Immature natural killer cell (primary cell): ENCODE data around the gene NELL1. TPM values are rescaled to one million over a fixed set of nuclear protein-coding genes. Genes with fewer than 3 reads are reported as not detected.

Experiments used
- DNase-seq, 3 donors: peaks; one replicate each; pipeline ENCODE4 v3.0.0; 2022; ENCODE audit warnings: mixed read lengths in 1 of 3
- H3K27ac Mint-ChIP-seq, 6 donors: one replicate each; pipeline ENCODE4 v1.8.0; 2020; ENCODE audit warnings: mixed read lengths in 6 of 6, mild to moderate bottlenecking in 5 of 6, inconsistent platforms in 4 of 6, moderate library complexity in 3 of 6
- H3K27me3 Mint-ChIP-seq, 3 donors: one replicate each; pipeline ENCODE4 v1.8.0; 2020 to 2021; ENCODE audit warnings: low read depth in 3 of 3, mild to moderate bottlenecking in 3 of 3, mixed read lengths in 3 of 3, moderate library complexity in 3 of 3, inconsistent platforms in 1 of 3
- H3K36me3 Mint-ChIP-seq, 3 donors: one replicate each; pipeline ENCODE4 v1.8.0; 2020; ENCODE audit warnings: mixed read lengths in 3 of 3, inconsistent platforms in 2 of 3, mild to moderate bottlenecking in 2 of 3
- H3K4me1 Mint-ChIP-seq, 2 donors: one replicate each; pipeline ENCODE4 v1.8.0; 2020; ENCODE audit warnings: inconsistent platforms in 2 of 2, mild to moderate bottlenecking in 2 of 2, mixed read lengths in 2 of 2, moderate library complexity in 1 of 2
- H3K4me3 Mint-ChIP-seq, 5 donors: one replicate each; pipeline ENCODE4 v1.8.0; 2020; ENCODE audit warnings: mild to moderate bottlenecking in 5 of 5, mixed read lengths in 5 of 5, inconsistent platforms in 3 of 5, moderate library complexity in 3 of 5
- H3K9me3 Mint-ChIP-seq, 6 donors: one replicate each; pipeline ENCODE4 v1.8.0; 2020; ENCODE audit warnings: mild to moderate bottlenecking in 6 of 6, mixed read lengths in 6 of 6, inconsistent platforms in 4 of 6, moderate library complexity in 3 of 6
- polyA plus RNA-seq, 3 donors: library from polyadenylated mRNA; unstranded; fragments of 300-500 nt; fragmentation: Illumina TruSeq; gene quantifications; one replicate each; pipeline ENCODE4 v1.2.3, GENCODE V29; 2021

The NELL1 gene
- polyA plus RNA-seq, 3 donors from 2014 or later = not detected

DNA sequence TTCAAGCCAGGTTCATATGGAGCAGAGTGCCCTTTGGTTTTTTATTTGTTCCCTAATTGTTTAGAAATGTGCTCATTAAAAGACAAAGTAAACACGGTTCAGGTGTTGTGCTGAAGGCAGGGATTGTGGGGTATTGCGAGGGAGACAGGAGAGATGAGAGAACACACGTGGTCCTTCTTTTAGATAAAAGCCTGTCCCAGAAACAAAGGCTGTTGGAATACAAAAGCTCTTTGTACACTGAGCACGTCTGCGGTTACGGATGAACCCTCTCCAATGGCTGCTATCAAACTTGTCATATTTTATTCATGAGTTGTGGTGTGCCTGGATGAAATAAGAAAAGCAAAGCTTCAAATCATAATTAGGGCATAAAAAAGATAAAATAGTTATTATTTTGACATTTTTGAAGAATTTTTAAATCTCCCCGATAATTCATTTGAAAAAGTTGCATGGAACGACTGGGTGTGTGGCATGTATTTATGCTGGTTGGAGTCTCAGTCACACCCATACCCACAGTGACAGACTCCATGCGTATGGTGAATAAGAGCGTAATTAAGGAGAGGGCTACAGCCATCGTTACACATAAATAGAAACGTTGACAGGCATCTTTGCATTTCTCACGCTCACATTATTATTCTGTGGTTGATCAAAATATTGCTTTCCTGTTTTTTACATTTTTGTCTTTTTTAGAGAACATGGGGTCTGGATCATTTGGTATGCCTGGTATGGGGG, 92.9 kb downstream of the NELL1 start:
- H3K27me3 Mint-ChIP-seq = peaks cover 0 to 3% (median 0%) of the 10 kb centered on the region in 3 donors
- H3K36me3 Mint-ChIP-seq = no peaks in the 10 kb centered on the region
- no peaks in the 10 kb centered on the region for H3K4me1 Mint-ChIP-seq
- H3K27ac Mint-ChIP-seq = no peak overlapping the region
- H3K9me3 Mint-ChIP-seq = peaks cover 0 to 11% (median 7%) of the 10 kb centered on the region in 6 donors
- no peak for DNase-seq
- H3K4me3 Mint-ChIP-seq = no peak overlapping the region

- H3K4me1 Mint-ChIP-seq = no peaks in the 10 kb centered on the region
- no peak overlapping the region for H3K27ac Mint-ChIP-seq
- peaks cover 0 to 10% (median 7%) of the 10 kb centered on the region in 6 donors for H3K9me3 Mint-ChIP-seq
- peaks cover 0 to 1% (median 0%) of the 10 kb centered on the region in 3 donors for H3K27me3 Mint-ChIP-seq
- H3K4me3 Mint-ChIP-seq = no peak overlapping the region
- H3K36me3 Mint-ChIP-seq = no peaks in the 10 kb centered on the region
- no peak for DNase-seq
Measured at GRCh38 chr11:20762980-20763379, 93.6 kb downstream of the NELL1 start.

- Mint-ChIP-seq H3K9me3 (peaks cover 0 to 8% (median 2%) of the 10 kb centered on the region in 6 donors), H3K27ac (no peak overlapping the region), H3K27me3 (no peaks in the 10 kb centered on the region), H3K4me1 (no peaks in the 10 kb centered on the region), H3K36me3 (no peaks in the 10 kb centered on the region), H3K4me3 (no peak overlapping the region)
- no peak for DNase-seq
Measured at GRCh38 chr11:20770414-20770946, 101.1 kb downstream of the NELL1 start.

GRCh38 chr11:20771026-20771425, 101.6 kb downstream of the NELL1 start:
- no peaks in the 10 kb centered on the region for H3K36me3 Mint-ChIP-seq
- no peaks in the 10 kb centered on the region for H3K4me1 Mint-ChIP-seq
- no peak overlapping the region for H3K4me3 Mint-ChIP-seq
- DNase-seq = no peak
- H3K27me3 Mint-ChIP-seq = no peaks in the 10 kb centered on the region
- no peak overlapping the region for H3K27ac Mint-ChIP-seq
- peaks cover 0 to 5% (median 2%) of the 10 kb centered on the region in 6 donors for H3K9me3 Mint-ChIP-seq

GRCh38 chr11:20771681-20772080, 102.3 kb downstream of the NELL1 start:
- no peaks in the 10 kb centered on the region for H3K36me3 Mint-ChIP-seq
- H3K4me3 Mint-ChIP-seq = no peak overlapping the region
- no peaks in the 10 kb centered on the region for H3K4me1 Mint-ChIP-seq
- peaks cover 0 to 6% (median 2%) of the 10 kb centered on the region in 6 donors for H3K9me3 Mint-ChIP-seq
- H3K27me3 Mint-ChIP-seq = peaks cover 0 to 3% (median 0%) of the 10 kb centered on the region in 3 donors
- H3K27ac Mint-ChIP-seq = no peak overlapping the region
- no peak for DNase-seq

DNA sequence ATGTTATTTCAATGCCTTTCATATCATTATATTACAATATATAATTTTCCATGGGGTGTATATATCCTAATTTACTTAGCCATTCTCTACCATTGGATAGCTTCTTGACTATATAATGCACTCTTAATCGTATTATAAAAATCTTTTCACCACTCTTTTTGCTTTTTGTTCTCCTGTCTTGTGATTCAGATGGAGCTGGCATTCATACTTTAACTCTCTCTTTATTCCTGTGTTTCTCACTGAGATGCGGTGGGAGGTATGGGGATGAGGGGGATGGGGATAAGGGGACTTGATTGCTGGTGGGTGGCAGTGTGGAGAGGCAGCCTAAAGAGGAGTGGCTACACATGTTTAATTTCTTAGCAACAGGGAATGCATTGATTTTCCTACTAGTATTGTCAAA, 105.9 kb downstream of the NELL1 start:
- Mint-ChIP-seq H3K36me3 (no peaks in the 10 kb centered on the region), H3K4me3 (no peak overlapping the region), H3K4me1 (no peaks in the 10 kb centered on the region), H3K9me3 (peaks cover 0 to 6% (median 4%) of the 10 kb centered on the region in 6 donors), H3K27ac (no peak overlapping the region), H3K27me3 (peaks cover 0 to 3% (median 0%) of the 10 kb centered on the region in 3 donors)
- DNase-seq = no peak

- Mint-ChIP-seq H3K27me3 (peaks cover 0 to 2% (median 0%) of the 10 kb centered on the region in 3 donors), H3K4me3 (no peak overlapping the region), H3K36me3 (peaks cover 0 to 4% (median 0%) of the 10 kb centered on the region in 3 donors), H3K4me1 (no peaks in the 10 kb centered on the region), H3K9me3 (peaks cover 2 to 36% (median 7%) of the 10 kb centered on the region in 6 donors), H3K27ac (no peak overlapping the region)
- DNase-seq = no peak
Measured at GRCh38 chr11:20782775-20783174, 113.4 kb downstream of the NELL1 start.

GRCh38 chr11:20783220-20783619, 113.8 kb downstream of the NELL1 start:
- Mint-ChIP-seq H3K4me3 (no peak overlapping the region), H3K36me3 (peaks cover 0 to 4% (median 0%) of the 10 kb centered on the region in 3 donors), H3K27me3 (peaks cover 0 to 2% (median 0%) of the 10 kb centered on the region in 3 donors), H3K9me3 (peaks cover 2 to 36% (median 7%) of the 10 kb centered on the region in 6 donors), H3K4me1 (no peaks in the 10 kb centered on the region), H3K27ac (no peak overlapping the region)
- no peak for DNase-seq

- no peaks in the 10 kb centered on the region for H3K36me3 Mint-ChIP-seq
- H3K9me3 Mint-ChIP-seq = peaks cover 0 to 7% (median 3%) of the 10 kb centered on the region in 6 donors
- H3K4me3 Mint-ChIP-seq = no peak overlapping the region
- no peaks in the 10 kb centered on the region for H3K4me1 Mint-ChIP-seq
- H3K27me3 Mint-ChIP-seq = peaks cover 0 to 1% (median 0%) of the 10 kb centered on the region in 3 donors
- H3K27ac Mint-ChIP-seq = no peak overlapping the region
- DNase-seq = no peak
Measured at GRCh38 chr11:20790622-20791021, 121.2 kb downstream of the NELL1 start.

DNA sequence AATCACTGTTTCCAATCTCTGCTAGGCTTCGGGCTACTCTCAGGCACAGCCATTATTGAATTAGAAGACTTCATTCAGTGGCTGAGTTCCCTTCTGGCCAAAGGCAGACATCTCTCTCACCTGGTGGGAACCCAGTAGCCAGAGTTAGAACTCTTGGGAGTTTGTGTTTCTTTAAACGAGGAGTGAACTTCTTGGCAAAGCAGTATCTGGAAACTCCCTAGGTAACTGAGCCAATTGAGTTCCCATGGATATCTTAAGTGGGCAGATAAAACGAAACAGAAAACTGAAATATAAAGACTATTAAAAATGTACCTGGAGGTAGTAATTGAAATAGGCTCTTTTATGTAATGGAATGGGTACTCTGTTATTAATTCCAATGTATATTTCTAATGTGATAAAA, 125.6 kb downstream of the NELL1 start:
- Mint-ChIP-seq H3K27me3 (peaks cover 0 to 1% (median 1%) of the 10 kb centered on the region in 3 donors), H3K9me3 (peaks cover 4 to 13% (median 9%) of the 10 kb centered on the region in 6 donors), H3K4me1 (no peaks in the 10 kb centered on the region), H3K4me3 (no peak overlapping the region), H3K36me3 (peaks cover 0 to 5% (median 0%) of the 10 kb centered on the region in 3 donors), H3K27ac (no peak overlapping the region)
- DNase-seq = no peak

DNA sequence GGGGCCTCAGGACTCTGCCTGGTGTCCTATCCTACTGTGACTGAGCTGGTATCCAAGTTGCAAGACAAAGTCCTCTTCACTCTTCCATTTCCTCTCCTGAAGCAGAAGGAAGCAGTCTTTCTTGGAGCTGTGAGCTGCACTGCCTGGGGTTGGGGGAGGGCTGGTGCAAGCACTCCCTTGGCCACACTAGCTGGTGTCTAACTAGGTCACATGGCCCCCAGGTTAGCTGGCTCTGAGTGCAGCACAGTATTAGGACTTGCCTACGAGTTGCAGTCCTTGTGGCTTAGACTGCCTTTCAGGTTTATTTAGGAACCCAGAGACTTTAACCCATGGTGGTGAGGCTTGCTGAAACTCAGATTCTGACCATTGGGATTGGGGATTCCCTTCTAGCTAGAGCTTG, 138.9 kb downstream of the NELL1 start:
- no peak for DNase-seq
- Mint-ChIP-seq H3K27ac (no peak overlapping the region), H3K4me1 (no peaks in the 10 kb centered on the region), H3K36me3 (peaks cover 0 to 2% (median 0%) of the 10 kb centered on the region in 3 donors), H3K27me3 (no peaks in the 10 kb centered on the region), H3K4me3 (no peak overlapping the region), H3K9me3 (peaks cover 8 to 26% (median 21%) of the 10 kb centered on the region in 6 donors)

- no peak for DNase-seq
- H3K27me3 Mint-ChIP-seq = peaks cover 0 to 3% (median 0%) of the 10 kb centered on the region in 3 donors
- H3K4me1 Mint-ChIP-seq = no peaks in the 10 kb centered on the region
- no peak overlapping the region for H3K27ac Mint-ChIP-seq
- peaks cover 4 to 30% (median 15%) of the 10 kb centered on the region in 6 donors for H3K9me3 Mint-ChIP-seq
- no peak overlapping the region for H3K4me3 Mint-ChIP-seq
- H3K36me3 Mint-ChIP-seq = no peaks in the 10 kb centered on the region
Measured at GRCh38 chr11:20821046-20821445, 151.7 kb downstream of the NELL1 start.

DNA sequence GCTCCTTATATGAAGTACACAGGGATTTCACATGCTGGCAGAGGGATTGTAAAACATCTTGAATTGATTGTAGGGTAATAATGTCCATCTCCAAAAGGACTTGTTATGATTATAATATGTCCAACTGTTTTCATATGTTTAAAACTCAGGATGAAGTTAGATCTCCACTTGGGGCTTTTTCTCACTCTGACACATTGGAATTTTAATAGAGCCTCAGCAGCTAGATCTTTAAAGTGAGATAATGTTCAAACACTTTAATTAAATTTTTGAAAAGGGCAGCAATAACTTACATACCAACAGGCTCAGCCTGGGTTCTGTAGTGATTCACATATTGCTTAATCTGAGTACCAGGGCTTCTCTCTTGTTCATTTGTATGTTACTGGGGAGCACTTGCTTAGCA, 152.1 kb downstream of the NELL1 start:
- no peaks in the 10 kb centered on the region for H3K36me3 Mint-ChIP-seq
- H3K9me3 Mint-ChIP-seq = peaks cover 4 to 27% (median 15%) of the 10 kb centered on the region in 6 donors
- peaks cover 0 to 3% (median 0%) of the 10 kb centered on the region in 3 donors for H3K27me3 Mint-ChIP-seq
- H3K4me3 Mint-ChIP-seq = no peak overlapping the region
- no peak overlapping the region for H3K27ac Mint-ChIP-seq
- no peak for DNase-seq
- H3K4me1 Mint-ChIP-seq = no peaks in the 10 kb centered on the region

DNA sequence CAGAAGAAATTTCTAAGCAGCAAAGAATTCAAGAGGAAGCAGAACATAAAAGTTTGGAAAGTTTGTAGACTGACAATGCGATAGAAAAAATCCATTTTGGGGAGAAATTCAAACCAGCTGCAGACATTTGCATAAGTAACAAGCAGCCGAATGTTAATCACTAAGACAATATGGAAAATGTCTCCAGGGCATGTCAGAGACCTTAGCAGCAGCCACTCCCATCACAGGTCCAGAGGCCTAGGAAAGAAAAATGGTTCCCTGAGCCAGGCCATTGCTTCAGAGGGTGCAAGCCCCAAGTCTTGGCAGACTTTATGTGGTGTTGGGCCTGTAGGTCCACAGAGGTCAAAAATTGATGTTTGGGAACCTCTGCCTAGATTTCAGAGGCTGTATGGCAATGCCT, 155.4 kb downstream of the NELL1 start:
- no peak for DNase-seq
- H3K36me3 Mint-ChIP-seq = no peaks in the 10 kb centered on the region
- H3K27ac Mint-ChIP-seq = no peak overlapping the region
- H3K4me1 Mint-ChIP-seq = no peaks in the 10 kb centered on the region
- H3K9me3 Mint-ChIP-seq = peaks cover 4 to 27% (median 8%) of the 10 kb centered on the region in 6 donors
- peaks cover 0 to 3% (median 0%) of the 10 kb centered on the region in 3 donors for H3K27me3 Mint-ChIP-seq
- H3K4me3 Mint-ChIP-seq = no peak overlapping the region
